Vagina (tissue), 2 donors: ENCODE data around the gene NUP93. TPM values are rescaled to one million over a fixed set of nuclear protein-coding genes. Genes with fewer than 3 reads are reported as not detected.

Experiments
- DNase-seq, 2 donors: peaks; one replicate each; pipeline ENCODE4 v3.0.0-alpha.2; 2017; ENCODE audit errors: extremely low spot score in 2 of 2
- H3K27ac ChIP-seq: fragments of 200-600 bp; sonication (generic); one replicate; pipeline ENCODE4 v1.5.1; 2019
- H3K27me3 ChIP-seq: fragments of 200-600 bp; sonication (generic); one replicate; pipeline ENCODE4 v1.5.1; 2019
- H3K36me3 ChIP-seq, 2 donors: fragments of 200-600 bp; sonication (generic); one replicate each; pipeline ENCODE4 v1.5.1; 2017 to 2019
- H3K4me1 ChIP-seq: fragments of 200-600 bp; sonication (generic); one replicate; pipeline ENCODE4 v1.5.1; 2019
- H3K4me3 ChIP-seq, 2 donors: fragments of 200-600 bp; sonication (generic); 1 replicate in 1 of 2; 2 replicates in 1 of 2; pipeline ENCODE4 v1.5.1; 2016 to 2019
- H3K9me3 ChIP-seq: fragments of 200-600 bp; sonication (generic); one replicate; pipeline ENCODE4 v1.5.1; 2019
- CTCF ChIP-seq, 3 experiments: fragments of 450-650 bp in 2 of 3; fragments of 200-600 bp in 1 of 3; sonication (generic) in 1 of 3; IDR thresholded peaks; one replicate each; pipeline ENCODE4 v1.5.1; 2017 to 2019; ENCODE audit warnings: antibody characterized with exemption in 3 of 3, mild to moderate bottlenecking in 2 of 3, moderate library complexity in 2 of 3
- POLR2A ChIP-seq, 2 donors: fragments of 450-650 bp; IDR thresholded peaks; one replicate each; pipeline ENCODE4 v1.6.1; 2017; ENCODE audit warnings: antibody characterized with exemption in 2 of 2, mild to moderate bottlenecking in 2 of 2, moderate library complexity in 2 of 2
- POLR2AphosphoS5 ChIP-seq, 2 donors: sonication (generic); formaldehyde crosslinking; IDR thresholded peaks; one replicate each; pipeline ENCODE4 v1.9.0; 2017; ENCODE audit warnings: antibody characterized with exemption in 2 of 2, mild to moderate bottlenecking in 2 of 2, low read depth in 1 of 2; ENCODE audit not compliant: insufficient read depth in 1 of 2
- intact Hi-C: fragments of 100-400 bp; cut with DNase I; formaldehyde crosslinking; loops from one replicate; pipeline ENCODE4 v1.15.1; 2023
- total RNA-seq: library from RNA; depleted of rRNA; stranded (reverse); fragments of >200 nt; gene quantifications from one replicate; pipeline ENCODE4 v1.2.3, GENCODE V29; 2016

The NUP93 gene
- total RNA-seq, 1 donor from 2014 or later, result 43.7 TPM

GRCh38 chr16:56891685-56892084, 161.8 kb downstream of the NUP93 start:
- TF ChIP-seq POLR2A (IDR thresholded peaks at IDR 0.05), result no peak
- no peak for TF ChIP-seq POLR2AphosphoS5 (IDR thresholded peaks at IDR 0.05; ENCODE audit: insufficient read depth in 1 of 2, low read depth in 1 of 2)
- no peak for TF ChIP-seq CTCF (IDR thresholded peaks at IDR 0.05)
- no peak for DNase-seq
- Histone ChIP-seq H3K4me1 (no peaks in the 10 kb centered on the region), H3K27ac (no peak overlapping the region), H3K4me3 (no peak overlapping the region), H3K9me3 (no peaks in the 10 kb centered on the region), H3K27me3 (no peaks in the 10 kb centered on the region), H3K36me3 (no peaks in the 10 kb centered on the region)
- intact Hi-C loops, result no loop called here

DNA sequence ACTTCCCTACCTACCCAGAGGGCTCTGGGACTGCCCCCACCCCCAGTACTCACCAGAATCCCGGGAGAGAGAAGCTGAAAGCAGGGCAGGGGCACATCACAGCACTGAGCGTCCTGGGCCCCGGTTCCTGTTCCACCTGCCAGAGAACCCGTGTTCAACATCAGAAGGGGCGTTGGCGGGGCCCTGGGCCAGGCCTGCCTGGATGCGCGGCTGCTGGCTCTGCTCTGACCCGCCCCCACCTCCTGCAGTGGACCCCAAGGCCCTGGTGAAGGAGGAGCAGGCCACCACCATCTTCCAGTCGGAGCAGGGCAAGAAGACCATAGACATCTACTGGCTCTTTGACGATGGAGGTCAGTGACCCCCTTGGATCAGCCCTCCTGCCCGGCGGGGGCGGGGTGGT, 162.8 kb downstream of the NUP93 start:
- no peaks in the 10 kb centered on the region for H3K36me3 ChIP-seq
- no peak for DNase-seq
- TF ChIP-seq POLR2AphosphoS5 (IDR thresholded peaks at IDR 0.05; ENCODE audit: insufficient read depth in 1 of 2, low read depth in 1 of 2) (no peak), POLR2A (IDR thresholded peaks at IDR 0.05) (no peak), CTCF (IDR thresholded peaks at IDR 0.05) (no peak)
- no peak overlapping the region for H3K4me3 ChIP-seq
- no peaks in the 10 kb centered on the region for H3K27me3 ChIP-seq
- H3K4me1 ChIP-seq, result no peaks in the 10 kb centered on the region
- intact Hi-C loops, result no loop called here
- H3K27ac ChIP-seq, result no peak overlapping the region
- no peaks in the 10 kb centered on the region for H3K9me3 ChIP-seq

GRCh38 chr16:56894331-56894917, 164.5 kb downstream of the NUP93 start:
- Histone ChIP-seq H3K27me3 (no peaks in the 10 kb centered on the region), H3K4me3 (no peak overlapping the region), H3K9me3 (no peaks in the 10 kb centered on the region), H3K27ac (no peak overlapping the region), H3K4me1 (no peaks in the 10 kb centered on the region), H3K36me3 (no peaks in the 10 kb centered on the region)
- intact Hi-C loops, result no loop called here
- DNase-seq, result no peak
- TF ChIP-seq CTCF (IDR thresholded peaks at IDR 0.05) (no peak), POLR2AphosphoS5 (IDR thresholded peaks at IDR 0.05; ENCODE audit: insufficient read depth in 1 of 2, low read depth in 1 of 2) (no peak), POLR2A (IDR thresholded peaks at IDR 0.05) (no peak)

DNA sequence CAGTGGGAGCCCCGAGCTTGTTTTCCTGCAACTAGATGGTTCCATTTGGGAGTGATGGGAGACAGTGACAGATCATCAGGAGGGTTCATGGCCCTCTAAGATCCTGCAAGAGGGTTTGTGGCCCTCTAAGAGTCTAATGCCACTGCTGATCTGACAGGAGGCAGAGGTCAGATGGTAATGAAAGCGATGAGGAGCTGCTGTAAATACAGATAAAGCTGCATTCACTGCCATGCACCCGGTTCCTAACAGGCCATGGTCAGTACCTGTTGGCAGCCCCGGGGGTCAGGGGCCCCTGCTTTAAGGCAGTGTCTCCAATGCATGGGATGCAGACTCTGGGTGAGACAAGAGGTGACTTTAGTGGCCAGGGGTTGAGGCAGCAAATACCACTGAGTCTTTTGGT, 165.9 kb downstream of the NUP93 start:
- TF ChIP-seq POLR2AphosphoS5 (IDR thresholded peaks at IDR 0.05; ENCODE audit: insufficient read depth in 1 of 2, low read depth in 1 of 2), result no peak
- TF ChIP-seq CTCF (IDR thresholded peaks at IDR 0.05), result no peak
- TF ChIP-seq POLR2A (IDR thresholded peaks at IDR 0.05), result no peak
- no peaks in the 10 kb centered on the region for H3K36me3 ChIP-seq
- intact Hi-C loops, result no loop called here
- no peaks in the 10 kb centered on the region for H3K27me3 ChIP-seq
- H3K4me3 ChIP-seq, result no peak overlapping the region
- H3K9me3 ChIP-seq, result no peaks in the 10 kb centered on the region
- no peak for DNase-seq
- H3K27ac ChIP-seq, result no peak overlapping the region
- H3K4me1 ChIP-seq, result no peaks in the 10 kb centered on the region

- Histone ChIP-seq H3K27ac (no peak overlapping the region), H3K4me3 (no peak overlapping the region), H3K27me3 (no peaks in the 10 kb centered on the region), H3K9me3 (no peaks in the 10 kb centered on the region), H3K4me1 (no peaks in the 10 kb centered on the region), H3K36me3 (no peaks in the 10 kb centered on the region)
- no peak for DNase-seq
- intact Hi-C loops, result no loop called here
- TF ChIP-seq CTCF (IDR thresholded peaks at IDR 0.05) (no peak), POLR2AphosphoS5 (IDR thresholded peaks at IDR 0.05; ENCODE audit: insufficient read depth in 1 of 2, low read depth in 1 of 2) (no peak), POLR2A (IDR thresholded peaks at IDR 0.05) (no peak)
These were observed 166.3 kb downstream of the NUP93 start for GRCh38 chr16:56896244-56896643.
